Caco-2 (cell line): ENCODE data around the gene APBA3. TPM values are rescaled to one million over a fixed set of nuclear protein-coding genes. Genes with fewer than 3 reads are reported as not detected.

ENCODE experiments used
- BruUV-seq: library from RNA; stranded (reverse); fragments of 400-500 nt; replicated peaks from 2 replicates; lab custom pipeline; 2021; lab: Mats Ljungman, UMichigan
- CTCF ChIA-PET: fragments of 300-600 bp; sonication (Branson Sonifier 250); formaldehyde crosslinking; loops from one replicate; lab custom pipeline; 2022; ENCODE audit warnings: antibody characterized with exemption; lab: Charles Lee
- POLR2A ChIA-PET: fragments of 300-600 bp; sonication (Branson Sonifier 250); formaldehyde crosslinking; loops from one replicate; lab custom pipeline; 2022; ENCODE audit warnings: antibody characterized with exemption; lab: Charles Lee
- DNase-seq, 2 experiments: peaks; one replicate each; pipeline versions ENCODE4 v3.0.0 to v3.0.0-alpha.2; 2020 to 2022
- H3K27me3 ChIP-seq: replicated peaks from 2 replicates; pipeline ENCODE4 v1.6.0; 2011; ENCODE audit warnings: low read length; ENCODE audit not compliant: control insufficient read depth, insufficient read depth
- H3K36me3 ChIP-seq: 2 replicates; pipeline ENCODE4 v1.5.1; 2011; ENCODE audit warnings: low read length; ENCODE audit not compliant: control insufficient read depth, insufficient read depth
- H3K4me1 ChIP-seq: fragments of 250-450 bp; sonication (Bioruptor Pico); 2 replicates; pipeline ENCODE4 v1.5.1; 2020; ENCODE audit warnings: mild to moderate bottlenecking
- H3K4me3 ChIP-seq: 2 replicates; pipeline ENCODE4 v1.5.1; 2011; ENCODE audit warnings: low read depth, mild to moderate bottlenecking, control low read depth, low read length
- H3K9me3 ChIP-seq: fragments of 250-450 bp; sonication (Bioruptor Pico); 2 replicates; pipeline ENCODE4 v1.5.1; 2020; ENCODE audit warnings: mild to moderate bottlenecking, moderate library complexity
- H3K27ac Mint-ChIP-seq: one replicate; pipeline ENCODE4 v1.8.0; 2022; ENCODE audit warnings: mixed read lengths; ENCODE audit not compliant: unreplicated experiment
- H3K27me3 Mint-ChIP-seq: one replicate; pipeline ENCODE4 v1.8.0; 2022; ENCODE audit warnings: mixed read lengths; ENCODE audit not compliant: insufficient read depth, unreplicated experiment
- H3K36me3 Mint-ChIP-seq: one replicate; pipeline ENCODE4 v1.8.0; 2022; ENCODE audit warnings: mild to moderate bottlenecking, mixed read lengths; ENCODE audit not compliant: insufficient read depth, unreplicated experiment
- H3K4me1 Mint-ChIP-seq: one replicate; pipeline ENCODE4 v1.8.0; 2022; ENCODE audit warnings: low read depth, mixed read lengths; ENCODE audit not compliant: unreplicated experiment
- H3K4me3 Mint-ChIP-seq: one replicate; pipeline ENCODE4 v1.8.0; 2022; ENCODE audit warnings: mild to moderate bottlenecking, moderate library complexity, mixed read lengths; ENCODE audit not compliant: unreplicated experiment
- H3K9me3 Mint-ChIP-seq: one replicate; pipeline ENCODE4 v1.8.0; 2022; ENCODE audit warnings: mixed read lengths; ENCODE audit not compliant: unreplicated experiment
- CTCF ChIP-seq, 2 experiments: fragments of 200-600 bp in 1 of 2; IDR thresholded peaks; 1 replicate in 1 of 2; 2 replicates in 1 of 2; pipeline versions ENCODE4 v1.5.1 to v1.8.0; 2011 to 2022; ENCODE audit warnings: antibody characterized with exemption in 1 of 2, control low read depth in 1 of 2, inconsistent platforms in 1 of 2, low read depth in 1 of 2, low read length in 1 of 2, mild to moderate bottlenecking in 1 of 2, moderate library complexity in 1 of 2; ENCODE audit not compliant: insufficient read depth in 1 of 2, severe bottlenecking in 1 of 2, unreplicated experiment in 1 of 2
- intact Hi-C: fragments of 100-400 bp; cut with micrococcal nuclease; formaldehyde crosslinking; loops from one replicate; pipeline ENCODE4 v1.10.0; 2022; ENCODE audit not compliant: unreplicated experiment
- total RNA-seq: library from RNA; stranded (reverse); gene quantifications from 2 replicates; pipeline ENCODE4 v1.2.3, GENCODE V29; 2022

APBA3 gene
- total RNA-seq, 1 experiment from 2014 or later = 22.1 TPM

GRCh38 chr19:3743486-3743885 is 18.0 kb downstream of the APBA3 start:
- Mint-ChIP-seq H3K27me3 (no peaks in the 10 kb centered on the region), H3K4me1 (no peaks in the 10 kb centered on the region), H3K36me3 (peaks cover 25% of the 10 kb centered on the region), H3K4me3 (no peak overlapping the region), H3K27ac (no peak overlapping the region), H3K9me3 (no peaks in the 10 kb centered on the region)
- no peaks in the 10 kb centered on the region for H3K9me3 ChIP-seq
- H3K27me3 ChIP-seq = no peaks in the 10 kb centered on the region
- DNase-seq = peak in 1 of 2 experiments; percentile 19
- ChIA-PET CTCF (no interaction called here), POLR2A (no interaction called here)
- TF ChIP-seq CTCF (IDR thresholded peaks at IDR 0.05; ENCODE audit: insufficient read depth in 1 of 2, low read depth in 1 of 2, low read length in 1 of 2, severe bottlenecking in 1 of 2, unreplicated experiment in 1 of 2) = no peak
- no peaks in the 10 kb centered on the region for H3K4me1 ChIP-seq
- H3K4me3 ChIP-seq = no peak overlapping the region
- no peaks in the 10 kb centered on the region; the same call in 1 of the 2 replicates for H3K36me3 ChIP-seq
- intact Hi-C loops = no loop called here
- BruUV-seq = no TSS peak

GRCh38 chr19:3740431-3740830 is 21.1 kb downstream of the APBA3 start:
- H3K27me3 ChIP-seq = no peaks in the 10 kb centered on the region
- no peak for DNase-seq
- Mint-ChIP-seq H3K27me3 (no peaks in the 10 kb centered on the region), H3K4me1 (no peaks in the 10 kb centered on the region), H3K27ac (no peak overlapping the region), H3K36me3 (peaks cover 23% of the 10 kb centered on the region), H3K9me3 (no peaks in the 10 kb centered on the region), H3K4me3 (no peak overlapping the region)
- CTCF ChIA-PET = interaction anchor here (0.6 kb wide), 1 partner anchor 301 kb away, joined by 3 read pairs; no protein-coding TSS in a partner anchor
- POLR2A ChIA-PET = no interaction called here
- intact Hi-C loops = no loop called here
- TF ChIP-seq CTCF (IDR thresholded peaks at IDR 0.05; ENCODE audit: insufficient read depth in 1 of 2, low read depth in 1 of 2, low read length in 1 of 2, severe bottlenecking in 1 of 2, unreplicated experiment in 1 of 2) = no peak
- BruUV-seq = no TSS peak
- H3K4me3 ChIP-seq = no peak overlapping the region
- H3K9me3 ChIP-seq = no peaks in the 10 kb centered on the region
- H3K36me3 ChIP-seq = peaks cover 2% of the 10 kb centered on the region
- no peaks in the 10 kb centered on the region for H3K4me1 ChIP-seq

GRCh38 chr19:3738477-3739220 is 22.8 kb downstream of the APBA3 start:
- Histone ChIP-seq H3K27me3 (no peaks in the 10 kb centered on the region), H3K9me3 (no peaks in the 10 kb centered on the region), H3K4me3 (no peak overlapping the region), H3K36me3 (peaks cover 4% of the 10 kb centered on the region), H3K4me1 (no peaks in the 10 kb centered on the region)
- no peaks in the 10 kb centered on the region for H3K9me3 Mint-ChIP-seq
- no peak overlapping the region for H3K27ac Mint-ChIP-seq
- no peak for DNase-seq
- no peaks in the 10 kb centered on the region for H3K4me1 Mint-ChIP-seq
- TF ChIP-seq CTCF (IDR thresholded peaks at IDR 0.05; ENCODE audit: insufficient read depth in 1 of 2, low read depth in 1 of 2, low read length in 1 of 2, severe bottlenecking in 1 of 2, unreplicated experiment in 1 of 2) = no peak
- H3K36me3 Mint-ChIP-seq = peaks cover 20% of the 10 kb centered on the region
- ChIA-PET CTCF (no interaction called here), POLR2A (no interaction called here)
- no peak overlapping the region for H3K4me3 Mint-ChIP-seq
- H3K27me3 Mint-ChIP-seq = no peaks in the 10 kb centered on the region
- intact Hi-C loops = no loop called here
- BruUV-seq = no TSS peak
